Measurements from ENCODE around the gene CYP39A1. TPM values are rescaled to one million over a fixed set of nuclear protein-coding genes. Genes with fewer than 3 reads are reported as not detected.

The CYP39A1 gene
- total RNA-seq, 1 donor from 2014 or later: not detected

GRCh38 chr6:46517202-46517601, 135.4 kb downstream of the CYP39A1 start:
- Mint-ChIP-seq H3K9me3 (no peaks in the 10 kb centered on the region), H3K4me3 (no peak overlapping the region), H3K4me1 (ENCODE audit: low read depth) (no peaks in the 10 kb centered on the region), H3K36me3 (ENCODE audit: low read depth) (no peaks in the 10 kb centered on the region), H3K27ac (no peak overlapping the region), H3K27me3 (ENCODE audit: insufficient read depth) (no peaks in the 10 kb centered on the region)
- no peak for DNase-seq (ENCODE audit: low spot score)
- intact Hi-C loops (cut with micrococcal nuclease): no loop called here

GRCh38 chr6:46513533-46513932, 139.1 kb downstream of the CYP39A1 start:
- H3K36me3 Mint-ChIP-seq (ENCODE audit: low read depth): no peaks in the 10 kb centered on the region
- H3K4me1 Mint-ChIP-seq (ENCODE audit: low read depth): no peaks in the 10 kb centered on the region
- DNase-seq (ENCODE audit: low spot score): no peak
- no peak overlapping the region for H3K27ac Mint-ChIP-seq
- H3K4me3 Mint-ChIP-seq: no peak overlapping the region
- no peaks in the 10 kb centered on the region for H3K9me3 Mint-ChIP-seq
- H3K27me3 Mint-ChIP-seq (ENCODE audit: insufficient read depth): no peaks in the 10 kb centered on the region
- intact Hi-C loops (cut with micrococcal nuclease): no loop called here

- Mint-ChIP-seq H3K27me3 (ENCODE audit: insufficient read depth) (peaks cover 1% of the 10 kb centered on the region), H3K36me3 (ENCODE audit: low read depth) (no peaks in the 10 kb centered on the region), H3K27ac (no peak overlapping the region), H3K4me1 (ENCODE audit: low read depth) (no peaks in the 10 kb centered on the region), H3K9me3 (no peaks in the 10 kb centered on the region), H3K4me3 (no peak overlapping the region)
- intact Hi-C loops (cut with micrococcal nuclease): no loop called here
- DNase-seq (ENCODE audit: low spot score): no peak
These were observed 141.3 kb downstream of the CYP39A1 start for GRCh38 chr6:46511320-46511719.

GRCh38 chr6:46510651-46511050, 142.0 kb downstream of the CYP39A1 start:
- Mint-ChIP-seq H3K27me3 (ENCODE audit: insufficient read depth) (peaks cover 1% of the 10 kb centered on the region), H3K36me3 (ENCODE audit: low read depth) (no peaks in the 10 kb centered on the region), H3K4me1 (ENCODE audit: low read depth) (no peaks in the 10 kb centered on the region), H3K27ac (no peak overlapping the region), H3K9me3 (no peaks in the 10 kb centered on the region), H3K4me3 (no peak overlapping the region)
- DNase-seq (ENCODE audit: low spot score): no peak
- intact Hi-C loops (cut with micrococcal nuclease): no loop called here

GRCh38 chr6:46509981-46510510, 142.6 kb downstream of the CYP39A1 start:
- intact Hi-C loops (cut with micrococcal nuclease): no loop called here

GRCh38 chr6:46509063-46509462, 143.6 kb downstream of the CYP39A1 start:
- peaks cover 1% of the 10 kb centered on the region for H3K27me3 Mint-ChIP-seq (ENCODE audit: insufficient read depth)
- H3K4me1 Mint-ChIP-seq (ENCODE audit: low read depth): no peaks in the 10 kb centered on the region
- H3K4me3 Mint-ChIP-seq: no peak overlapping the region
- intact Hi-C loops (cut with micrococcal nuclease): no loop called here
- no peaks in the 10 kb centered on the region for H3K9me3 Mint-ChIP-seq
- H3K36me3 Mint-ChIP-seq (ENCODE audit: low read depth): no peaks in the 10 kb centered on the region
- no peak for DNase-seq (ENCODE audit: low spot score)
- no peak overlapping the region for H3K27ac Mint-ChIP-seq

More at GRCh38 chr6:46509981-46510510, 142.6 kb downstream of the CYP39A1 start:
- H3K9me3 Mint-ChIP-seq: no peaks in the 10 kb centered on the region
- H3K4me1 Mint-ChIP-seq (ENCODE audit: low read depth): no peaks in the 10 kb centered on the region
- no peak for DNase-seq (ENCODE audit: low spot score)
- no peaks in the 10 kb centered on the region for H3K36me3 Mint-ChIP-seq (ENCODE audit: low read depth)
- H3K27ac Mint-ChIP-seq: no peak overlapping the region
- H3K4me3 Mint-ChIP-seq: no peak overlapping the region
- H3K27me3 Mint-ChIP-seq (ENCODE audit: insufficient read depth): peaks cover 1% of the 10 kb centered on the region

- Mint-ChIP-seq H3K27me3 (ENCODE audit: insufficient read depth) (peaks cover 1% of the 10 kb centered on the region), H3K9me3 (no peaks in the 10 kb centered on the region), H3K4me3 (no peak overlapping the region), H3K27ac (no peak overlapping the region), H3K36me3 (ENCODE audit: low read depth) (no peaks in the 10 kb centered on the region), H3K4me1 (ENCODE audit: low read depth) (no peaks in the 10 kb centered on the region)
- intact Hi-C loops (cut with micrococcal nuclease): no loop called here
- no peak for DNase-seq (ENCODE audit: low spot score)
These were observed 145.2 kb downstream of the CYP39A1 start for GRCh38 chr6:46507426-46507825.

GRCh38 chr6:46505693-46506512, 146.7 kb downstream of the CYP39A1 start:
- Mint-ChIP-seq H3K4me3 (no peak overlapping the region), H3K4me1 (ENCODE audit: low read depth) (no peaks in the 10 kb centered on the region), H3K9me3 (no peaks in the 10 kb centered on the region), H3K27me3 (ENCODE audit: insufficient read depth) (peaks cover 4% of the 10 kb centered on the region), H3K36me3 (ENCODE audit: low read depth) (no peaks in the 10 kb centered on the region), H3K27ac (no peak overlapping the region)
- no peak for DNase-seq (ENCODE audit: low spot score)
- intact Hi-C loops (cut with micrococcal nuclease): no loop called here

GRCh38 chr6:46504242-46504641, 148.4 kb downstream of the CYP39A1 start:
- intact Hi-C loops (cut with micrococcal nuclease): no loop called here
- no peaks in the 10 kb centered on the region for H3K36me3 Mint-ChIP-seq (ENCODE audit: low read depth)
- no peak for DNase-seq (ENCODE audit: low spot score)
- no peaks in the 10 kb centered on the region for H3K4me1 Mint-ChIP-seq (ENCODE audit: low read depth)
- no peak overlapping the region for H3K27ac Mint-ChIP-seq
- peaks cover 12% of the 10 kb centered on the region for H3K27me3 Mint-ChIP-seq (ENCODE audit: insufficient read depth)
- no peaks in the 10 kb centered on the region for H3K9me3 Mint-ChIP-seq
- no peak overlapping the region for H3K4me3 Mint-ChIP-seq

GRCh38 chr6:46502486-46503119, 150.0 kb downstream of the CYP39A1 start:
- H3K9me3 Mint-ChIP-seq: no peaks in the 10 kb centered on the region
- no peak overlapping the region for H3K4me3 Mint-ChIP-seq
- H3K27ac Mint-ChIP-seq: no peak overlapping the region
- intact Hi-C loops (cut with micrococcal nuclease): no loop called here
- H3K36me3 Mint-ChIP-seq (ENCODE audit: low read depth): no peaks in the 10 kb centered on the region
- no peak for DNase-seq (ENCODE audit: low spot score)
- H3K27me3 Mint-ChIP-seq (ENCODE audit: insufficient read depth): peaks cover 11% of the 10 kb centered on the region
- H3K4me1 Mint-ChIP-seq (ENCODE audit: low read depth): no peaks in the 10 kb centered on the region

GRCh38 chr6:46501136-46502089, 151.2 kb downstream of the CYP39A1 start:
- H3K36me3 Mint-ChIP-seq (ENCODE audit: low read depth): no peaks in the 10 kb centered on the region
- H3K27me3 Mint-ChIP-seq (ENCODE audit: insufficient read depth): peaks cover 11% of the 10 kb centered on the region
- intact Hi-C loops (cut with micrococcal nuclease): no loop called here
- no peak overlapping the region for H3K27ac Mint-ChIP-seq
- H3K4me1 Mint-ChIP-seq (ENCODE audit: low read depth): no peaks in the 10 kb centered on the region
- no peaks in the 10 kb centered on the region for H3K9me3 Mint-ChIP-seq
- H3K4me3 Mint-ChIP-seq: no peak overlapping the region
- DNase-seq (ENCODE audit: low spot score): no peak

GRCh38 chr6:46500382-46500781, 152.2 kb downstream of the CYP39A1 start:
- H3K4me3 Mint-ChIP-seq: no peak overlapping the region
- DNase-seq (ENCODE audit: low spot score): no peak
- intact Hi-C loops (cut with micrococcal nuclease): no loop called here
- peaks cover 13% of the 10 kb centered on the region for H3K27me3 Mint-ChIP-seq (ENCODE audit: insufficient read depth)
- H3K36me3 Mint-ChIP-seq (ENCODE audit: low read depth): no peaks in the 10 kb centered on the region
- H3K4me1 Mint-ChIP-seq (ENCODE audit: low read depth): no peaks in the 10 kb centered on the region
- H3K9me3 Mint-ChIP-seq: no peaks in the 10 kb centered on the region
- no peak overlapping the region for H3K27ac Mint-ChIP-seq

All from activated T-helper 1 cell treated with anti-CD3 and anti-CD28 coated beads, Interleukin-12 subunit alpha, Interleukin-12 subunit beta, Interleukin-2, Interleukin-4 antibody, amounts not matched to agents 30 ng/mL and 10 ng/mL and 1 ng/mL, durations not matched to agents 14 hours and 24 hours and 36 hours (primary cell).